A549 (cell line): Measurements from ENCODE around the gene CLCN3.

Source experiments
- EP300 ChIP-seq, 2 experiments: fragments of >200 bp; sonication (Bioruptor Twin); formaldehyde crosslinking; IDR thresholded peaks; 2 replicates in 1 of 2; 3 replicates in 1 of 2; pipeline ENCODE4 v1.6.1; 2016 to 2017
- FOXS1 ChIP-seq: fragments of 250-450 bp; sonication (Bioruptor Pico); IDR thresholded peaks from 2 replicates; pipeline ENCODE4 v1.5.0; 2020; ENCODE audit warnings: mild to moderate bottlenecking, moderate library complexity
- POLR2A ChIP-seq: IDR thresholded peaks from 2 replicates; pipeline ENCODE4 v1.6.1; 2012; ENCODE audit warnings: mild to moderate bottlenecking, low read length
- SREBF2 ChIP-seq: fragments of 450-650 bp; IDR thresholded peaks from 2 replicates; pipeline ENCODE4 v1.6.1; 2014; ENCODE audit warnings: mild to moderate bottlenecking, moderate library complexity
- TF ChIP-seq, protein P1 (sequence below): fragments of >200 bp; sonication (Bioruptor Twin); formaldehyde crosslinking; IDR thresholded peaks from 3 replicates; pipeline ENCODE4 v1.5.1; 2016
- TF ChIP-seq, protein P2 (sequence below): IDR thresholded peaks from 2 replicates; pipeline ENCODE4 v1.6.1; 2012

DNA sequence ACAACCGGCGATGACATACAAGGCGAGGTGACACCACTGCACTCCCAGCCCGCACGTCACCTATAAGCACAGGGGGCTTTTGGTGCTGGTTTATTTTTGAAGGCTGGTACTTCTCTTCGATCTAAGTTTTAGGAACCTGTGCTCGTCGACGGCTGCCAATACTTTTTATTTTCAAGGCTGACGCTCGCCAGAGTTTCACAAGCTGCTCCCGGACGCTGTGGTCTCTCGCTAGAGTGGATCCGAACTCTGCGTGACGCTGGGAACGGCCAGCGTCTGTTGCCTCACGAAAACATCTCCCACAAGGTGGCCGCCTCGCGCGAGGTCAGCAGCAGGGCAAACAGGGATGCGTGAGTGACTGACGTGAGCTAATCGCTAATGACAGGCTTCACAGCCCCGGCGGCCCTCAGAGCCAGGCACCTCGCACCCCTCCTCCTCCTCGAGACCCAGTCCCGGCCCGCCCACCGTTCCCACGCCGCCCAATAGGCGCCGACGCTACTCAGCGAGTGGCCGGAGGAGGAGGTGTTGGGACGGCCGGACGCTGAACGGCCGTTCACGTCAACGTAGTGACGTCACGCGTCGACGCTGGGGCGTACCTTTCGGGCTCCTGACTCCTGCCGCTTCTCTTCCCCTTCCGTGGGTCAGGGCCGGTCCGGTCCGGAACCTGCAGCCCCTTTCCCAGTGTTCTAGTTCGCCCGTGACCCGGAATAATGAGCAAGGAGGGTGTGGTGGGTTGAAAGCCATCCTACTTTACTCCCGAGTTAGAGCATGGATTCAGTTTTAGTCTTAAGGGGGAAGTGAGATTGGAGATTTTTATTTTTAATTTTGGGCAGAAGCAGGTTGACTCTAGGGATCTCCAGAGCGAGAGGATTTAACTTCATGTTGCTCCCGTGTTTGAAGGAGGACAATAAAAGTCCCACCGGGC, at the start of gene CLCN3:
- TF ChIP-seq FOXS1 (CRISPR knock-in tag) = no peak
- no peak for TF ChIP-seq SREBF2
- TF ChIP-seq, protein P1, sequence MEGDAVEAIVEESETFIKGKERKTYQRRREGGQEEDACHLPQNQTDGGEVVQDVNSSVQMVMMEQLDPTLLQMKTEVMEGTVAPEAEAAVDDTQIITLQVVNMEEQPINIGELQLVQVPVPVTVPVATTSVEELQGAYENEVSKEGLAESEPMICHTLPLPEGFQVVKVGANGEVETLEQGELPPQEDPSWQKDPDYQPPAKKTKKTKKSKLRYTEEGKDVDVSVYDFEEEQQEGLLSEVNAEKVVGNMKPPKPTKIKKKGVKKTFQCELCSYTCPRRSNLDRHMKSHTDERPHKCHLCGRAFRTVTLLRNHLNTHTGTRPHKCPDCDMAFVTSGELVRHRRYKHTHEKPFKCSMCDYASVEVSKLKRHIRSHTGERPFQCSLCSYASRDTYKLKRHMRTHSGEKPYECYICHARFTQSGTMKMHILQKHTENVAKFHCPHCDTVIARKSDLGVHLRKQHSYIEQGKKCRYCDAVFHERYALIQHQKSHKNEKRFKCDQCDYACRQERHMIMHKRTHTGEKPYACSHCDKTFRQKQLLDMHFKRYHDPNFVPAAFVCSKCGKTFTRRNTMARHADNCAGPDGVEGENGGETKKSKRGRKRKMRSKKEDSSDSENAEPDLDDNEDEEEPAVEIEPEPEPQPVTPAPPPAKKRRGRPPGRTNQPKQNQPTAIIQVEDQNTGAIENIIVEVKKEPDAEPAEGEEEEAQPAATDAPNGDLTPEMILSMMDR = no peak
- TF ChIP-seq EP300 (IDR thresholded peaks at IDR 0.05) = no peak
- peak; percentile 89 for TF ChIP-seq POLR2A
- TF ChIP-seq, protein P2, sequence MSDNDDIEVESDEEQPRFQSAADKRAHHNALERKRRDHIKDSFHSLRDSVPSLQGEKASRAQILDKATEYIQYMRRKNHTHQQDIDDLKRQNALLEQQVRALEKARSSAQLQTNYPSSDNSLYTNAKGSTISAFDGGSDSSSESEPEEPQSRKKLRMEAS = no peak; the same call in 1 of the 2 replicates
